ENCODE data around the gene SLC25A3. TPM values are rescaled to one million over a fixed set of nuclear protein-coding genes. Genes with fewer than 3 reads are reported as not detected.
"Not testable (repeated sequence)": the region's sequence is repeated elsewhere in the genome, so short reads cannot be mapped to it uniquely, and the experiment has no call there.

The SLC25A3 gene
- total and polyA plus RNA-seq, 9 of the 15 experiments (the other 6 are each of a cell fraction or from before 2014, with no cell fraction given), result 264 to 766 (median 495) TPM

DNA sequence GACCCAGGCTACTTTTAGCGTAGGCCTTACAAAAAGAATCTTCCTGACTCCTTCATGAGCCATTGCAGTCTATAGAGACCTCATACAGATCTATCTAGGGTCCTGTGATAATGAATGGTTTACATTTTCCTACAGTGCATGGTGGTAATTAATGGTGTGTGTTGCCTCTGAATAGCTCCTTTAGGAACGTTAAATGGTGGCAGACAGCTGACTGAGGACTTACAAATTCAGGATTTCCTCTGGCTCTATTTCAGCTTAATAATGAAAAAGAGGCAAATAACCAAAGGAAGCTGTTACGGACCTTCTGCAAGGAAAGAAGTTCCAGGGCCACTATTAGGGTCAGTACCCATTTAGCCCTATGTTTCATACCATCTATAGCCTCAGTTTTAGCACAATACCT is 46.0 kb downstream of the SLC25A3 start (continued):
- no peak for TF ChIP-seq YY1 (IDR thresholded peaks at IDR 0.05; ENCODE audit: borderline replicate concordance in 1 of 3, control insufficient read depth in 1 of 3, extremely low read depth in 1 of 3, insufficient read depth in 3 of 3, insufficient read length in 1 of 3, insufficient replicate concordance in 2 of 3, low read depth in 1 of 3, low read length in 2 of 3)
- no peak for TF ChIP-seq KLF16 (IDR thresholded peaks at IDR 0.05)
- TF ChIP-seq ZNF12 (CRISPR knock-in tag; IDR thresholded peaks at IDR 0.05), result no peak
- TF ChIP-seq BHLHE40 (IDR thresholded peaks at IDR 0.05; ENCODE audit: low read length), result no peak
- no peak for TF ChIP-seq HCFC1 (IDR thresholded peaks at IDR 0.05; ENCODE audit: low read depth, low read length)
- no peak for TF ChIP-seq TSC22D4 (tag; IDR thresholded peaks at IDR 0.05)
- TF ChIP-seq NFE2L1 (tag; IDR thresholded peaks at IDR 0.05; ENCODE audit: borderline replicate concordance, low read depth), result no peak
- no peak for TF ChIP-seq ZNF41 (CRISPR knock-in tag; conservative IDR thresholded peaks at IDR 0.05)

DNA sequence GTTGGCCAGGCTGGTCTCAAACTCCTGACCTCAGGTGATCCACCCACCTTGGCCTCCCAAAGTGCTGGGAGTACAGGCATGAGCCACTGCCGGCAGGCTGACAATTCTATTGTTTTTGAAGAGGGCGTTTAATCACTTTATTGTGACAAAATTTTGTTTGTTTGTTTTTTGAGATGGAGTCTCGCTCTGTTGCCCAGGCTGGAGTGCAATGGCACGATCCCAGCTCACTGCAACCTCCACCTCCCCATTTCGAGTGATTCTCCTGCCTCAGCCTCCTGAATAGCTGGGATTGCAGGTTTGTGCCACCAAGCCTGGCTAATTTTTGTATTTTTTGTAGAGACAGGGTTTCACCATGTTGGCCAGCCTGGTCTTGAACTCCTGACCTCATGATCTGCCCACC is 49.3 kb downstream of the SLC25A3 start:
- POLR2A ChIA-PET, result interaction anchor here (0.6 to 2.1 kb wide), 5 partner anchors 11 to 48 kb away, joined by 3 to 18 read pairs (median 3); partner anchors contain the start of gene SLC25A3
- H3K9me1 ChIP-seq (ENCODE audit: control insufficient read depth, insufficient read depth, low read length); ATAC-seq; in situ Hi-C loops (cut with MboI); BruUV-seq (replicated peaks); intact Hi-C loops (cut with micrococcal nuclease); DNase-seq (ENCODE audit: extremely low read depth in 1 of 4, low spot score in 3 of 4); H4K20me1 ChIP-seq (replicated peaks; ENCODE audit: control insufficient read depth, insufficient read depth, low read length); H3K36me3 ChIP-seq (ENCODE audit: control insufficient read depth, insufficient read depth, low read length); H3K27ac ChIP-seq (ENCODE audit: extremely low read depth, low read depth, low read length); H2AFZ ChIP-seq (ENCODE audit: low read depth, low read length); FAIRE-seq; H3K27me3 ChIP-seq (ENCODE audit: control insufficient read depth in 2 of 2, insufficient read depth in 2 of 2, low read length in 2 of 2); CTCF ChIA-PET (ENCODE audit: low intra/inter-chr PET ratio); H3K9me3 ChIP-seq (replicated peaks; ENCODE audit: control insufficient read depth, insufficient read depth, low read depth, low read length): not testable (repeated sequence)
- 79% methylated on average over 5 of the region's 5 CpGs for WGBS (ENCODE audit: insufficient coverage, low coverage, missing lambda C conversion rate)
- H3K4me2 ChIP-seq (ENCODE audit: insufficient read depth, low read length), result peak overlapping the region; percentile 27; the same call in 1 of the 2 replicates
- H3K4me3 ChIP-seq, result 0 out of 2 replicates have a peak overlapping the region, but pooled peaks have one; percentile 98
- peaks cover 3 to 11% of the 10 kb centered on the region in 2 experiments; a peak in 3 of 5 replicates for H3K4me1 ChIP-seq (replicated peaks in 1 of 2; ENCODE audit: control insufficient read depth in 2 of 2, insufficient read depth in 2 of 2, low read length in 2 of 2)
- peaks cover 66% of the 10 kb centered on the region for H3K79me2 ChIP-seq (ENCODE audit: control insufficient read depth, insufficient read depth, low read length)
- peak overlapping the region in 1 of 2 experiments; percentile 11; a peak in 1 of 4 replicates for H3K9ac ChIP-seq (ENCODE audit: insufficient read depth in 1 of 2, low read depth in 2 of 2, low read length in 2 of 2)

All from K562 (cell line).